ENCODE measurements around the gene TPH2. TPM values are rescaled to one million over a fixed set of nuclear protein-coding genes. Genes with fewer than 3 reads are reported as not detected.

TPH2 gene
- total RNA-seq, 4 donors from 2014 or later, result not detected

DNA sequence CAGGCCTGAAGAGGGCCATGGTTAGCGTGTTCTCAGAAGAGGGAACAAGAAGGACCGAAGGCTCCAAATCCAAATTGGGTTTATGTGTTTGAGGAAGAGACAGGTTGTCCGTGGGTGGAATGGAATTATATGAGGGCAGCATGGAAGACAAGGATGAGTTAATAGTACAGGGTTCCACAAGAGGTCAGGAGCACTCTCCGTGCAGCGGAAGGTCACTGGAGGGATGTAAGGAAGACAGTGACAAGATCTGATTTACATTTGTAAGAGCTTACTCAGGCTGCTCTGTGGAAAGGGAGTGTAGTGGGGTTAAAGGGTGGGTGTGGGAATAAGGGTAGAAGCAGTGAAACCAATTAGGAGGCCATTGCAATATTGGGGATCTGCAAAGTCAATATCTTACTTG lies 97.0 kb downstream of the TPH2 start:
- intact Hi-C loops (cut with DNase I), result no loop called here
- no peak for DNase-seq
- H3K4me3 ChIP-seq, result no peak overlapping the region
- WGBS, 2 donors, result 79 to 84% methylated on average over 5 of the region's 5 CpGs
- no peaks in the 10 kb centered on the region for H3K9me3 ChIP-seq
- no peaks in the 10 kb centered on the region for H3K36me3 ChIP-seq
- no peaks in the 10 kb centered on the region for H3K27me3 ChIP-seq
- H3K27ac ChIP-seq, result no peak overlapping the region
- no peak for TF ChIP-seq POLR2A (IDR thresholded peaks at IDR 0.05)
- TF ChIP-seq, protein P1, sequence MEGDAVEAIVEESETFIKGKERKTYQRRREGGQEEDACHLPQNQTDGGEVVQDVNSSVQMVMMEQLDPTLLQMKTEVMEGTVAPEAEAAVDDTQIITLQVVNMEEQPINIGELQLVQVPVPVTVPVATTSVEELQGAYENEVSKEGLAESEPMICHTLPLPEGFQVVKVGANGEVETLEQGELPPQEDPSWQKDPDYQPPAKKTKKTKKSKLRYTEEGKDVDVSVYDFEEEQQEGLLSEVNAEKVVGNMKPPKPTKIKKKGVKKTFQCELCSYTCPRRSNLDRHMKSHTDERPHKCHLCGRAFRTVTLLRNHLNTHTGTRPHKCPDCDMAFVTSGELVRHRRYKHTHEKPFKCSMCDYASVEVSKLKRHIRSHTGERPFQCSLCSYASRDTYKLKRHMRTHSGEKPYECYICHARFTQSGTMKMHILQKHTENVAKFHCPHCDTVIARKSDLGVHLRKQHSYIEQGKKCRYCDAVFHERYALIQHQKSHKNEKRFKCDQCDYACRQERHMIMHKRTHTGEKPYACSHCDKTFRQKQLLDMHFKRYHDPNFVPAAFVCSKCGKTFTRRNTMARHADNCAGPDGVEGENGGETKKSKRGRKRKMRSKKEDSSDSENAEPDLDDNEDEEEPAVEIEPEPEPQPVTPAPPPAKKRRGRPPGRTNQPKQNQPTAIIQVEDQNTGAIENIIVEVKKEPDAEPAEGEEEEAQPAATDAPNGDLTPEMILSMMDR (IDR thresholded peaks at IDR 0.05), result no peak
- H3K4me1 ChIP-seq, result no peaks in the 10 kb centered on the region

DNA sequence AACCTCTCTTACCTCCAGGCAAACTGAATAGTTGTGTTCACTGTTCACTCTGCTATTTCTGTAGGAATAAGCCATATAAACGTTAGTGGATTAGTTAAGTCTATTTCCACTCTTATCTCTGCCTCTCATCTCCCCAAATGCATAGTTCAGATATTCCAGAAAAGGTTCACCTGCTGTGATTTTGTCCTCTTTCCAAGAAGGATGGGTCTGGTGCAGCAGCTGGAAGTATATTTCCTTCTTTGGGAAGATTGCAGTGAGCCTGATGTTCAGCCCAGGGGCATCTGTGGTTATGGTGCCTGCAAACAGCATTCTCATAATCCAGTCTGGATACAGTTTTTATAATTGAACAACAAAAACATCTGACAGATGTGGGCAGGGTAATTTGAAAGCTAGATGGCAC lies 97.7 kb downstream of the TPH2 start:
- Histone ChIP-seq H3K36me3 (no peaks in the 10 kb centered on the region), H3K27ac (no peak overlapping the region), H3K4me3 (no peak overlapping the region), H3K27me3 (no peaks in the 10 kb centered on the region), H3K4me1 (no peaks in the 10 kb centered on the region), H3K9me3 (no peaks in the 10 kb centered on the region)
- intact Hi-C loops (cut with DNase I), result no loop called here
- 23 to 24% methylated on average over 1 of the region's 1 CpG for WGBS, 2 donors
- TF ChIP-seq, protein P1 (IDR thresholded peaks at IDR 0.05), result no peak
- TF ChIP-seq POLR2A (IDR thresholded peaks at IDR 0.05), result no peak
- no peak for DNase-seq

DNA sequence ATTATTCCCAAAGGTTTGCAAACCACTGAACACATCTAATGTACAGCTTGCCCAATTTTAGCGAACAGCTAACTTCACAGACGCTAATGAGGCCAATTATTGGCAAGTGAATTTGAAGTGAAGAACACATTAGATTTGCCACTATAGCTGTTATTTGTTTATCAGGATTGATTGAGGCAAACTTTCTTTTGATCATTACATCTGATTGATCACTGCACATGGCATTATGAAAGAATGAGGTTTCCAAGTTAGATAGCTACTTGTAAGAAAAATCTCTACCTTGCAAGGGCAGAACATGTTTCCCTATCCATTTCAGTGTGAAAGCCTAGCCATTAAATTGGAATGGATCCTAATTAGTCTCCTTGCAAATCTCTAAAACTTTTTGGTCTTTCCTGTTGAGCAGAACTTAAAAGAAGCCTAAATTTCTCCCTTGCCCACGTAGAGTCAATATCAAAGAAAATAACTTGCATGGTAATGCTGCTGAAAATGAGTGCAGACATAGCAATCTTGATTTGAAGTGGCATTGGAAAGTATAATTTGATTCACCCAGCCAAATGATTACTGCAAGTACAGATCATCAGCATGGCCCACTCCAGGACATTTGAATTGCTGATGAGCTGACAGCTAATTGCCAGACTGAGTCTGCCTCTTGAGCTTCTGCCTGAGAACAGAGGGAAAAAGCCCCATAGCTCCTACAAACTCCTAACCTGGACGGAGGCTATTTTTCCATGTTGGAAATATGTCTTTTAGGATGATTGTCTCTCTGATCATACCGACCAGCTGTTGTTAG lies 98.6 kb downstream of the TPH2 start:
- no peak for DNase-seq
- Histone ChIP-seq H3K36me3 (no peaks in the 10 kb centered on the region), H3K4me1 (no peaks in the 10 kb centered on the region), H3K27me3 (no peaks in the 10 kb centered on the region), H3K27ac (no peak overlapping the region), H3K4me3 (no peak overlapping the region), H3K9me3 (no peaks in the 10 kb centered on the region)
- WGBS, 2 donors, result 68 to 79% methylated on average over 5 of the region's 5 CpGs
- intact Hi-C loops (cut with DNase I), result no loop called here
- TF ChIP-seq, protein P1 (IDR thresholded peaks at IDR 0.05), result no peak
- no peak for TF ChIP-seq POLR2A (IDR thresholded peaks at IDR 0.05)

DNA sequence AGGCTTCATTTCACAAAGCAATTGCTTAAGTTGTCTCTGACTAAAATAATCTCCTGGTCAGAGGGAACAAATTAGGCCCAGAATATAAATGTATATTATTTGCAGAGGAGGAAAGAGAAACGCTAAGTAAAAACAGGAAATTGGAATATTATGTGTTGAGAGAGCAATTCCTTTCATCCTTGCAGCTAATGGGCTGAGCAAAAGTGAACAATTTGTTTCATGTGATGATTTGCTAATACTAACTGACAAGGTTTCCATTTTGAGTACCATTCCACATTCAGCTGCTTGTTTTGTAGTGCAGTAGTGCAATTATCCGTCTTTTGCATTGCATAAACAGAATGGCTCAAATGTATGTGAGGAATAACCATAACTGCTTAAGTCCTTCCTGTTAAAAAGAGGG lies 103.2 kb downstream of the TPH2 start:
- no peak for DNase-seq
- Histone ChIP-seq H3K27ac (no peak overlapping the region), H3K4me3 (no peak overlapping the region), H3K4me1 (no peaks in the 10 kb centered on the region), H3K36me3 (no peaks in the 10 kb centered on the region), H3K9me3 (no peaks in the 10 kb centered on the region), H3K27me3 (no peaks in the 10 kb centered on the region)
- intact Hi-C loops (cut with DNase I), result no loop called here
- no peak for TF ChIP-seq POLR2A (IDR thresholded peaks at IDR 0.05)
- TF ChIP-seq, protein P1 (IDR thresholded peaks at IDR 0.05), result no peak
- 73 to 78% methylated on average over 2 of the region's 2 CpGs for WGBS, 2 donors

DNA sequence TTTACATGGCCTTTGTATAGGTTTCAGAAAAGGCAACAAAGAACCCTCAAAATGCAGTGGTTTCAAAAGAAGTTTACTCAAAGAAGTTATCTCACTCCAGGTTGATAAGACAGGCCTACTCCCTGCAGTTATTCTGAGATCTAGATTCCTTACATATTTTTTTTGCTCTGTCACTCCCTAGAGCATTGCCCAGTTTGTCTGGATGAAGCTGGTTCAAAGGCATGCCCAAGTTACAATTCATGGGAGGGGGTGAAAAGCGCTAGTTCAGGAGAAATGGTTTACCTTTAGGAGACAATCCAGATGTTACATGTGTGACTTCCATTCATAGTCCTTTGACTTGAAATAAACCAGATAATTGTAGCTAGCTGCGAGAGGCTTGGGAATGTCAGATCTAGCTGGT lies 115.0 kb downstream of the TPH2 start:
- no peak overlapping the region for H3K27ac ChIP-seq
- DNase-seq, result no peak
- WGBS, 2 donors, result 48 to 50% methylated on average over 1 to 2 of the region's 2 CpGs
- TF ChIP-seq POLR2A (IDR thresholded peaks at IDR 0.05), result no peak
- TF ChIP-seq, protein P1 (IDR thresholded peaks at IDR 0.05), result no peak
- no peaks in the 10 kb centered on the region for H3K27me3 ChIP-seq
- no peaks in the 10 kb centered on the region for H3K4me1 ChIP-seq
- H3K36me3 ChIP-seq, result no peaks in the 10 kb centered on the region
- no peak overlapping the region for H3K4me3 ChIP-seq
- intact Hi-C loops (cut with DNase I), result no loop called here
- no peaks in the 10 kb centered on the region for H3K9me3 ChIP-seq

Data from esophagus squamous epithelium (tissue), 5 donors.